ENCODE results near the gene PNP. TPM values are rescaled to one million over a fixed set of nuclear protein-coding genes. Genes with fewer than 3 reads are reported as not detected.
"Not testable (repeated sequence)": the region's sequence is repeated elsewhere in the genome, so short reads cannot be mapped to it uniquely, and the experiment has no call there.

PNP gene
- total RNA-seq, 2 donors from 2014 or later, result 111 to 115 TPM

GRCh38 chr14:20506276-20506675 is 37.1 kb downstream of the PNP start:
- not testable (repeated sequence) for H3K36me3 Mint-ChIP-seq (ENCODE audit: insufficient read depth in 2 of 2); H3K9me3 Mint-ChIP-seq; ATAC-seq (replicated peaks in 1 of 2); H3K27ac Mint-ChIP-seq; H3K27me3 Mint-ChIP-seq (ENCODE audit: low read depth); H3K4me3 Mint-ChIP-seq; H3K4me1 Mint-ChIP-seq (ENCODE audit: low read depth); DNase-seq

GRCh38 chr14:20506752-20507151 is 37.5 kb downstream of the PNP start:
- H3K27ac Mint-ChIP-seq; H3K27me3 Mint-ChIP-seq (ENCODE audit: low read depth); ATAC-seq (replicated peaks in 1 of 2); H3K4me1 Mint-ChIP-seq (ENCODE audit: low read depth); DNase-seq; H3K4me3 Mint-ChIP-seq; H3K36me3 Mint-ChIP-seq (ENCODE audit: insufficient read depth in 2 of 2); H3K9me3 Mint-ChIP-seq: not testable (repeated sequence)

- H3K36me3 Mint-ChIP-seq (ENCODE audit: insufficient read depth in 2 of 2); H3K4me1 Mint-ChIP-seq (ENCODE audit: low read depth); H3K4me3 Mint-ChIP-seq; DNase-seq; H3K27ac Mint-ChIP-seq; ATAC-seq (replicated peaks in 1 of 2); H3K9me3 Mint-ChIP-seq; H3K27me3 Mint-ChIP-seq (ENCODE audit: low read depth): not testable (repeated sequence)
Observed at GRCh38 chr14:20507537-20507936, 38.3 kb downstream of the PNP start.

GRCh38 chr14:20508367-20508766 is 39.2 kb downstream of the PNP start:
- H3K27me3 Mint-ChIP-seq (ENCODE audit: low read depth), result peaks cover 4% of the 10 kb centered on the region
- no peak for ATAC-seq (replicated peaks in 1 of 2)
- no peaks in the 10 kb centered on the region for H3K9me3 Mint-ChIP-seq
- no peak overlapping the region for H3K4me3 Mint-ChIP-seq
- H3K27ac Mint-ChIP-seq, result no peak overlapping the region
- no peaks in the 10 kb centered on the region for H3K36me3 Mint-ChIP-seq (ENCODE audit: insufficient read depth in 2 of 2)
- no peaks in the 10 kb centered on the region for H3K4me1 Mint-ChIP-seq (ENCODE audit: low read depth)
- DNase-seq, result no peak

GRCh38 chr14:20512177-20512905 is 43.1 kb downstream of the PNP start:
- DNase-seq, result no peak
- Mint-ChIP-seq H3K4me1 (ENCODE audit: low read depth) (no peaks in the 10 kb centered on the region), H3K27me3 (ENCODE audit: low read depth) (no peaks in the 10 kb centered on the region), H3K4me3 (no peak overlapping the region), H3K36me3 (ENCODE audit: insufficient read depth in 2 of 2) (no peaks in the 10 kb centered on the region), H3K27ac (no peak overlapping the region), H3K9me3 (no peaks in the 10 kb centered on the region)
- ATAC-seq (replicated peaks in 1 of 2), result no peak

- Mint-ChIP-seq H3K27me3 (ENCODE audit: low read depth) (no peaks in the 10 kb centered on the region), H3K4me1 (ENCODE audit: low read depth) (no peaks in the 10 kb centered on the region), H3K9me3 (no peaks in the 10 kb centered on the region), H3K4me3 (no peak overlapping the region), H3K27ac (no peak overlapping the region), H3K36me3 (ENCODE audit: insufficient read depth in 2 of 2) (no peaks in the 10 kb centered on the region)
- DNase-seq (no peak), ATAC-seq (replicated peaks in 1 of 2) (no peak)
Observed at GRCh38 chr14:20515846-20516245, 46.6 kb downstream of the PNP start.

- DNase-seq (no peak), ATAC-seq (replicated peaks in 1 of 2) (no peak)
- H3K27me3 Mint-ChIP-seq (ENCODE audit: low read depth), result no peaks in the 10 kb centered on the region
- no peaks in the 10 kb centered on the region for H3K9me3 Mint-ChIP-seq
- H3K4me1 Mint-ChIP-seq (ENCODE audit: low read depth), result no peaks in the 10 kb centered on the region
- no peak overlapping the region for H3K27ac Mint-ChIP-seq
- H3K4me3 Mint-ChIP-seq, result no peak overlapping the region
- no peaks in the 10 kb centered on the region for H3K36me3 Mint-ChIP-seq (ENCODE audit: insufficient read depth in 2 of 2)
Observed at GRCh38 chr14:20516921-20517320, 47.7 kb downstream of the PNP start.

- ATAC-seq (replicated peaks in 1 of 2) (no peak), DNase-seq (no peak)
- Mint-ChIP-seq H3K4me3 (no peak overlapping the region), H3K36me3 (ENCODE audit: insufficient read depth in 2 of 2) (no peaks in the 10 kb centered on the region), H3K27me3 (ENCODE audit: low read depth) (no peaks in the 10 kb centered on the region), H3K9me3 (no peaks in the 10 kb centered on the region), H3K27ac (no peak overlapping the region), H3K4me1 (ENCODE audit: low read depth) (no peaks in the 10 kb centered on the region)
Observed at GRCh38 chr14:20522332-20522731, 53.1 kb downstream of the PNP start.

- no peaks in the 10 kb centered on the region for H3K36me3 Mint-ChIP-seq (ENCODE audit: insufficient read depth in 2 of 2)
- DNase-seq, result no peak
- H3K27me3 Mint-ChIP-seq (ENCODE audit: low read depth), result peaks cover 11% of the 10 kb centered on the region
- H3K9me3 Mint-ChIP-seq, result no peaks in the 10 kb centered on the region
- ATAC-seq (replicated peaks in 1 of 2), result no peak
- H3K4me1 Mint-ChIP-seq (ENCODE audit: low read depth), result no peaks in the 10 kb centered on the region
- no peak overlapping the region for H3K27ac Mint-ChIP-seq
- no peak overlapping the region for H3K4me3 Mint-ChIP-seq
Observed at GRCh38 chr14:20524027-20524426, 54.8 kb downstream of the PNP start.

Other genes starting within 250 kb of the PNP start
- not detected for gene OR11H6, start 245.7 kb upstream of the PNP start, total RNA-seq
- not detected for gene OR11H7, start 240.4 kb upstream of the PNP start, total RNA-seq
- not detected for gene OR11H4, start 230.1 kb upstream of the PNP start, total RNA-seq
- 10 to 100 TPM; 15.5 to 16.7 TPM for gene TTC5, start 163.5 kb upstream of the PNP start, total RNA-seq
- gene CCNB1IP1, start 136.1 kb upstream of the PNP start, total RNA-seq, result 10 to 100 TPM; 73.4 to 89.9 TPM
- 10 to 100 TPM; 31.1 to 39.5 TPM for gene PARP2, start 125.8 kb upstream of the PNP start, total RNA-seq
- 10 to 100 TPM; 40.2 to 41.4 TPM for gene TEP1, start 55.9 kb upstream of the PNP start, total RNA-seq
- under 1 TPM; 0.28 to 0.29 TPM for gene KLHL33, start 33.2 kb upstream of the PNP start, total RNA-seq
- 10 to 100 TPM; 50.7 to 68.1 TPM for gene OSGEP, start 14.6 kb upstream of the PNP start, total RNA-seq
- gene APEX1, start 14.2 kb upstream of the PNP start, total RNA-seq, result 100 to 1,000 TPM; 198 to 209 TPM
- gene PIP4P1, start 8.0 kb upstream of the PNP start, total RNA-seq, result 10 to 100 TPM; 38.2 to 45.8 TPM
- gene RNASE10, start 36.1 kb downstream of the PNP start, total RNA-seq, result under 1 TPM; 0.77 to 0.90 TPM
- not detected for gene RNASE9, start 91.6 kb downstream of the PNP start, total RNA-seq
- gene RNASE11, start 118.6 kb downstream of the PNP start, total RNA-seq, result not detected
- gene RNASE12, start 122.0 kb downstream of the PNP start, total RNA-seq, result not detected
- gene OR6S1, start 172.3 kb downstream of the PNP start, total RNA-seq, result not detected
- under 1 TPM; 0.63 to 0.79 TPM for gene RNASE4, start 215.2 kb downstream of the PNP start, total RNA-seq
- gene ANG, start 219.4 kb downstream of the PNP start, total RNA-seq, result 1 to 10 TPM in 1 of 2 donors, under 1 TPM in 1; 0.67 to 2.5 TPM